H1 (cell line): Measurements from ENCODE around the gene STARD13.

Source experiments
- CBX8 ChIP-seq: fragments of 300-800, 300-1000 bp; sonication (generic); IDR thresholded peaks from 2 replicates; pipeline ENCODE4 v1.7.1; 2016; ENCODE audit warnings: low read depth, low read length, borderline replicate concordance
- CEBPB ChIP-seq: IDR thresholded peaks from 2 replicates; pipeline ENCODE4 v1.6.1; 2012; ENCODE audit warnings: low read depth, low read length
- EGR1 ChIP-seq: IDR thresholded peaks from 2 replicates; pipeline ENCODE4 v1.6.1; 2011; ENCODE audit warnings: low read depth, low read length, borderline replicate concordance
- EP300 ChIP-seq, 2 experiments: IDR thresholded peaks; 1 replicate in 1 of 2; 2 replicates in 1 of 2; pipeline ENCODE4 v1.6.1; 2011 to 2012; ENCODE audit warnings: low read depth in 2 of 2, low read length in 2 of 2, mild to moderate bottlenecking in 2 of 2, borderline replicate concordance in 1 of 2, inconsistent platforms in 1 of 2, moderate library complexity in 1 of 2
- KDM5A ChIP-seq: fragments of 200-600 bp; IDR thresholded peaks from 2 replicates; pipeline ENCODE4 v1.7.1; 2012; ENCODE audit warnings: mild to moderate bottlenecking, low read length, inconsistent platforms, mixed read lengths
- POLR2A ChIP-seq, 2 experiments: IDR thresholded peaks; 1 replicate in 1 of 2; 2 replicates in 1 of 2; pipeline ENCODE4 v1.6.1; 2011; ENCODE audit warnings: low read depth in 2 of 2, low read length in 2 of 2, mild to moderate bottlenecking in 2 of 2; ENCODE audit errors: control extremely low read depth in 1 of 2
- POLR2AphosphoS5 ChIP-seq: IDR thresholded peaks from 2 replicates; pipeline ENCODE4 v1.6.1; 2011; ENCODE audit warnings: low read depth, low read length
- SAP30 ChIP-seq: fragments of 300-600 bp; sonication (generic); IDR thresholded peaks from 2 replicates; pipeline ENCODE4 v1.7.1; 2012; ENCODE audit warnings: low read length, moderate library complexity, mild to moderate bottlenecking, inconsistent platforms; ENCODE audit not compliant: insufficient read depth, insufficient replicate concordance
- SP1 ChIP-seq: IDR thresholded peaks from 2 replicates; pipeline ENCODE4 v1.6.1; 2011; ENCODE audit warnings: low read depth, low read length
- TF ChIP-seq, protein P1 (sequence below), 3 experiments: IDR thresholded peaks; 1 replicate in 2 of 3; 2 replicates in 1 of 3; pipeline versions ENCODE4 v1.5.1 to v1.6.1; 2011; ENCODE audit warnings: low read length in 3 of 3, mild to moderate bottlenecking in 3 of 3, inconsistent platforms in 2 of 3, low read depth in 1 of 3, moderate library complexity in 1 of 3; ENCODE audit not compliant: insufficient read depth in 1 of 3; ENCODE audit errors: control extremely low read depth in 1 of 3

DNA sequence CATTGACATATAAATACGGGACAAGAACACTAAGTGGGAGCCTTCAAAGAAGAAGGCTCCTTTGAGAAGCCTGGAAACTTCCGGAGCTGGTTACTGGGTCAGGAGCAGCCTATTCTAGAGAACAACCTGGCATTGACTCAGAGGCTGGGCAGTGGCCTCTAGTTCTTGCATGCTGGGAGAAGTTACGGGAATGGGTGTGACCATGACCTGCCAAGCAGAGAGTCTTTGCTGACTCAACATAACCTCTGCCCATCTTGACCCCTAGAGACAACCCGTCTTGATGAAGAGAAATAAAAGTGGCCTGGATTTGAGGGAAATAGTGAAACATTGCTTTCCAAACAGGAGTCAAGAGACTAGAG is 21.0 kb downstream of the STARD13 start:
- no peak for TF ChIP-seq EGR1
- no peak for TF ChIP-seq SAP30
- TF ChIP-seq POLR2A (IDR thresholded peaks at IDR 0.05; ENCODE audit: control extremely low read depth in 1 of 2, low read depth in 2 of 2, low read length in 2 of 2): no peak
- TF ChIP-seq, protein P1, sequence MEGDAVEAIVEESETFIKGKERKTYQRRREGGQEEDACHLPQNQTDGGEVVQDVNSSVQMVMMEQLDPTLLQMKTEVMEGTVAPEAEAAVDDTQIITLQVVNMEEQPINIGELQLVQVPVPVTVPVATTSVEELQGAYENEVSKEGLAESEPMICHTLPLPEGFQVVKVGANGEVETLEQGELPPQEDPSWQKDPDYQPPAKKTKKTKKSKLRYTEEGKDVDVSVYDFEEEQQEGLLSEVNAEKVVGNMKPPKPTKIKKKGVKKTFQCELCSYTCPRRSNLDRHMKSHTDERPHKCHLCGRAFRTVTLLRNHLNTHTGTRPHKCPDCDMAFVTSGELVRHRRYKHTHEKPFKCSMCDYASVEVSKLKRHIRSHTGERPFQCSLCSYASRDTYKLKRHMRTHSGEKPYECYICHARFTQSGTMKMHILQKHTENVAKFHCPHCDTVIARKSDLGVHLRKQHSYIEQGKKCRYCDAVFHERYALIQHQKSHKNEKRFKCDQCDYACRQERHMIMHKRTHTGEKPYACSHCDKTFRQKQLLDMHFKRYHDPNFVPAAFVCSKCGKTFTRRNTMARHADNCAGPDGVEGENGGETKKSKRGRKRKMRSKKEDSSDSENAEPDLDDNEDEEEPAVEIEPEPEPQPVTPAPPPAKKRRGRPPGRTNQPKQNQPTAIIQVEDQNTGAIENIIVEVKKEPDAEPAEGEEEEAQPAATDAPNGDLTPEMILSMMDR (IDR thresholded peaks at IDR 0.05; ENCODE audit: control extremely low read depth in 1 of 3, insufficient read depth in 1 of 3, low read depth in 1 of 3, low read length in 3 of 3): no peak
- TF ChIP-seq CBX8: no peak
- no peak for TF ChIP-seq POLR2AphosphoS5
- no peak for TF ChIP-seq KDM5A
- TF ChIP-seq CEBPB: no peak
- no peak for TF ChIP-seq EP300 (IDR thresholded peaks at IDR 0.05; ENCODE audit: borderline replicate concordance in 1 of 2, low read depth in 2 of 2, low read length in 2 of 2)
- TF ChIP-seq SP1: no peak
